Effector CD4-positive, alpha-beta T cell (primary cell): ENCODE data around the gene EEIG2.

Source experiments
- DNase-seq: peaks from one replicate; pipeline ENCODE4 v3.0.0-alpha.2; 2020

EEIG2 gene

GRCh38 chr1:108551137-108551862, 8.6 kb upstream of the EEIG2 start:
- DNase-seq: no peak

- DNase-seq: no peak
These were observed 6.0 kb upstream of the EEIG2 start for GRCh38 chr1:108553905-108554304.

DNA sequence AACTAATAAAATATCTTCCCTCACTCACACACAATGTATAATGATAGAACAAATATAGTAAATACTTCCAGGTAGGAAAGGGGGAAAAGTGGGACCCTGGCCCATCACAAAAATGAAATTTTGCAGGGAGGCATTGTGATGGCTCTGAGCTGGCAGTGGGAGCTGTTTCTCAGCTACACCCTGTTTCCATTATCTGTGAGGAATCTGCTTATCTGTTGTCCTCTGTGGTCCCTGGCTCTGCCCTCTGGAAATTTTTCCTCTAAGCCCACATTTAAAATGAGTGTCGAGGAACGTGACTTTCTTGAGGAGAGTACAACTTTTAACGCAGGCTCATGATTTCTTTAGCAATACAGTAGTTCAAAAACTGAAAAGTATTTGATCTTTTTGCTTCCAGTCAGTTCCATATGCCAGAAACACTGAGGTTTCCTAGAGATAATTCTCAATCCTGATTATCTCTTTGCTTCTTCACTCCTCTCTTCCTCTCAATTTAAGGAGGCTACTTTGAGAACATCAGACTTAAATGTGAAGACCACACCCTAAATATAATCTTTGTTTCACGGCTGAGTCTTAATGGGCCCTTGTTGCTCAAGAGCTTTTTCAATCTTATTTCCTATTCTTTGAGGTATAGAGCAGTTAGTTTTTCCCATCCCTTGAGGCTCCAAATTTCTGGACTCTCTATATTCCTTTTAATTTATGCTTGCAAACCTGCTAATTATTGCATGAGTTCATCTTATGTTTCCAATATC, 5.0 kb upstream of the EEIG2 start:
- no peak for DNase-seq

DNA sequence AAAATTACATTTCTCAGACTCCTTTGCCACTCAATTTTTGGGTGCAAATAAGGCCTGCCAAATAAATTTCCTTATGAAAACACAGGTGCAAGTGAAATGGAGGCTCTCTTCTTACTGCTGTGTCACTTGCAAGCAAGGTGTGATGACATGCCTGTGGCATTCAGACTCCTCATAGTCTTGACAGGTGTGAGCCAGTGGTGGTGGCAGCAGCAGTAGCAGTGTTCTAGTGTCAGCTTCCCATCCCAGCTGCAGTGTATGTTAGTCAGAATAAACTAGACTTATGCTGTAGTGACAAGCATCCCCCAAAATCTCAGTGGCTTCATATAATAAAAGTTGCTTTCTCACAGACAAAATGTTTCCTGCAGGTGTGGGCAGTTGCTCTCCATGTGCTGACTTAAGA, 3.8 kb upstream of the EEIG2 start:
- no peak for DNase-seq

GRCh38 chr1:108556499-108556898, 3.4 kb upstream of the EEIG2 start:
- no peak for DNase-seq

- no peak for DNase-seq
These were observed 2.6 kb upstream of the EEIG2 start for GRCh38 chr1:108557296-108557695.

DNA sequence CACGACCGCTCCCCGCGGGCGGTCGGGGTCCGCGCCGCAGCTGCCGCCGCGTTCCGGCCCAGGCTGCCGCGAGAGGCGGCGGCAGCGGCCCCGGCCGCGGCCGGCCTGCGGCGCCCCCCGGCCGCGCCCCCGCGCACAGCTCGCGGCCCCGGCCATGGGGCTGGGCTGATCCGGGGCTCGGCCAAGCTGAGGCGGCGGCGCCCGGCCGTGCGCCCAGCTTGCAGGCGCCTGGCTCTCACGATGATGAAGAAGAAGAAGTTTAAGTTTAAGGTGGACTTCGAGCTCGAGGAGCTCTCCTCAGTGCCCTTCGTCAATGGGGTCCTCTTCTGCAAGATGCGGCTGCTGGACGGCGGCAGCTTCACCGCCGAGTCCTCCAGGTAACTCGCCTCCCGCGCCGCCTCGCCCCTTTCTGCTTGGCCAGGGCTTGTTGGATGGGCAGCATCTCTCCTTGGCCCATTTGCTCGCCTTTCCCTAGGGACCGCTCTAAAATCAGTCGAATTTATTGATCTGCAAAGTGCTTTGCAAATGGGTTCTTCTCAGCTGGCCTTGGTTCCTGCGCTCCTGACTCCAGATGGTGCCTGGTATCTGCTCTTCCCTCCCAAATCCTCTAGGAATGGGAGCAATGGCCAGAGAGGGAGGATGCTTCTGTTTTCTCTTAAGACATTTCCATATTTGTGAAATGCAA, 431 bp downstream of the EEIG2 start:
- peak; percentile 15 for DNase-seq

DNA sequence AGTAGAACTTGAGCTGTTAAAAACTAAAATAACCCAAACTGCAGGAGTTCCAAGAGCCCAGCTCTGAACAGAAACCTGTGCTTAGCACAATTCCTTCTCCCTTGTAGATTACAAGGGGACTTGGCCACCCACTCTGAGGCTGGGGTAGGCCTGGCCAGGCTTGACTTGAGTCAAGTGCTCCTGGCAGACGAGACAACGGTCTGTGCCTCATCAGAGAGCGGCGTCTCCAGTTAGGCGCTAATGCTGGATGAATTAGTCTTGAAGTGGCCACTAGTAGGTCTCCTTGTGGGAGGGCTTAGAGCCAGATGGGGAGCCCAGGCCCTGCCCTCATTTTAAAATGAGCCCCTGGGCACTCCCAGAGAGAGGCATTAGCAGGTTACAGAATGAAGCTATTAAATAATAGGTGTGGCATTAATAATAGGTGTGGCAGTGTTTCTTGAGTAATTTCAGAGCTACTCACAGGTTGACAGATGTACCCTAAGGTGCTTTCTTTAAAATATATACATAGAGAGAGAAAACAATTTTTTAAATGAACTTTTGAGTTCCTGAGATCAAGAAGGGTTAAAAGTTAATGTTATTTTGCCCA, 1.1 kb downstream of the EEIG2 start:
- peak; percentile 46 for DNase-seq

DNA sequence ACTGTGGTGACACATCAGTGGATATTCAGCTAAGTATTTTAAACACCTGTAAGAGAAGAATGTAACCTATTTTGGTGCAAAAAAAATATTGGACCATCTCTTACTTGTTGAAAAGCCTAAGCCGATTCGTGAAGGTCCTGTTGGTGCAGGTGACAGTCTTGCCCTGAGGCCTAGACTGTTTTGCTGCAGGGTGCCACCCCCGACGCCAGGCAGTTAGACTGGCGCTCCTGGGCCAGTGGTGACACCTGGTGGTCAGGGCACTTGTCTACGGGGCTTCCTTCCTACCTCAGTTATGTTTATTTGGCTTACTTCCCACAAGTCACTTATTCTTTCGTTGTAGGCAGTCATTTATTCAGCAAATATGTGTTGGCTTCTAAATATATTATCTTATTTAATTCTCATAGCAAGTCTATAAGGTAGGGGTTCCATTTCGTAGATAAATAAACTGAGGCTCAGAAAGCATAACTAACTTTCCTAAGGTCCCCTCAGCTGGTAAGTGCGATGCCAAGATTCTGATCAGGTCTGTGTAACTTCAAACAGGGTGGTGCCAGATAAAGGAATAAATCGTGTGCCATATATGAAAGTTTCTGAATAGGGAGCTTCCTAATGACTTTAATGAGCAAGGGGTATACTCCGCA, 1.9 kb downstream of the EEIG2 start:
- peak; percentile 81 for DNase-seq

GRCh38 chr1:108563808-108564207, 3.9 kb downstream of the EEIG2 start:
- DNase-seq: no peak

- no peak for DNase-seq
These were observed 5.2 kb downstream of the EEIG2 start for GRCh38 chr1:108565081-108565480.

DNA sequence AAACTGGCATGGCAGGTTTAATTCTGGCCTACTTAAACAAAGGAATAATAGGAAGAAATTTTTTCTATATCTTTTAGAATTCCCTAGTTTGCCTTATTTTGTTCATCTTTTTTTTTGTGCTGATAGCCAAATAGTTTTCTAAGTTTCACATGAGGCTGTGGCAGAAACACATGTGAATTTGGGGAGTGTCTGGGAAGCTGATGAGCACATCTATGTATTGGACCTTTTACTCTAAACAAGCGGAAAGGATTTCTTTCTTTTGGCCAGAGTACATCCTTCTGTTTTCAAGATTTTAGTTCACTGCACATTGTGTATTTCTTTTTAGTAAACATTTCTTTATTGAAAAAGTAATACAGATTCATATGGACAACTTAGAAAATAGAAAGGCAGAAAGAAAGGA, 5.6 kb downstream of the EEIG2 start:
- no peak for DNase-seq

GRCh38 chr1:108568589-108568988, 8.7 kb downstream of the EEIG2 start:
- DNase-seq: no peak

- DNase-seq: no peak
These were observed 9.3 kb downstream of the EEIG2 start for GRCh38 chr1:108569097-108569728.

- no peak for DNase-seq
These were observed 10.2 kb downstream of the EEIG2 start for GRCh38 chr1:108570128-108570527.

GRCh38 chr1:108570998-108571401, 11.1 kb downstream of the EEIG2 start:
- no peak for DNase-seq

DNA sequence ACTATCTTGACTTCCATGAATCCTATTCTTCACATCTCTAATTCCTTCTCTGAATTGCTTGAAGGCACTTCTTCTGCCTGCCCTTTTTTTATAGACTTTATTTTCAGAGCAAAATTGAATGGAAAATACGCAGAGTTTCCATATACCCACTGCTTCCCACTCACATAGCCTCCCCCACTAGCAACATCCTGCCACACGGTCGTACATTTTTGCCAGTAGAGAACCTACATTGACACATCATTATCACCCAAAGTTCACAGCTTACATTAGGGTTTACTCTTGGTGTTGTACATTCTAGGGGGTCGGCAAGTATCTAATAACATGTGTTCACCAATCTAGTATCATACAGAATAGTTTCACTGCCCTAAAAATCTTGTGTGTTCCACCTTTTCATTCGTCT, 12.3 kb downstream of the EEIG2 start:
- DNase-seq: no peak

GRCh38 chr1:108573183-108573582, 13.3 kb downstream of the EEIG2 start:
- no peak for DNase-seq

- no peak for DNase-seq
These were observed 14.1 kb downstream of the EEIG2 start for GRCh38 chr1:108574008-108574407.

DNA sequence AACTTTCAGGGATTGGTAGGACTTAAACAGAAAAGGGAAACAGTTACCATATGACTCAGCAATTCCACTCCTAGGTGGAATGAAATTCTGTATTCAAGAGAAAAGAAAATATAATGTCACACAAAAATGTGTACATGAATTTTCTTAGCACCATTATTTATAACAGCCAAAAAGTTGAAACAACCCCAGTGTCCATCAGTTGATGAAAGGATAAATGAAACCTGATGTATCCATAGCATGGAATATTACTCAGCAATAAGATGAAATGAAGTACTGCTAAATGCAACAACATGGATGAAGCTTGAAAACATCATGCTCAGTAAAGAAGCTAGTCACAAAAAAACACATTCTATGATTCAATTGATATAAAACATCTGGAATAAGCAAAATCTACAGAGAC, 15.5 kb downstream of the EEIG2 start:
- no peak for DNase-seq

GRCh38 chr1:108583757-108584427, 24.0 kb downstream of the EEIG2 start:
- DNase-seq: no peak

DNA sequence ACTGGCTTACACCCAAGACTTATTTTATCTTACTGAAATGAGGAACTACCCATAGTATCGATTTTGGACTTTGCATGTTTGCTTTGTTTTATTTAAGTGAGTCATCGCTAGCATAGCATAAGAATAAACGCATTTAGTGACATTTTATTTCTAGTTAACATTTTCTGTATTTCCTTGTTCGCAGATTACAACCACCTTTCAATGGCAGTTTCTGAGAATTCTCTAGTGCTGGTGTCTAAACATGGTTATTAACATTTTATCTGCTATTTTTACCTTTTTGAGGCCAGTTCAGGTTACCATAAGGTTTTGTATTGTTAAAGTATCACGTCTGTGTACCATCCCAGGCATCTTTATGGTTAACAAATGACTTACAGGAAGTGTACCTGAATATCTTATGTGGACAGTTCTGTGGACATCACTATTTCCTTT, 24.5 kb downstream of the EEIG2 start:
- DNase-seq: no peak
